Natural killer cell treated with Interleukin-12 subunit alpha and Interleukin-12 subunit beta and Interleukin-15 and Interleukin-18, amount 100 ng/mL, for 72 hours (primary cell): ENCODE data around the gene SEC23IP. TPM values are rescaled to one million over a fixed set of nuclear protein-coding genes. Genes with fewer than 3 reads are reported as not detected.
"Not testable (repeated sequence)": the region's sequence is repeated elsewhere in the genome, so short reads cannot be mapped to it uniquely, and the experiment has no call there.

Experiments
- ATAC-seq, 2 donors: fragments of 150-1000 bp; cut with Tn5 transposase in 1 of 2; sonication (Bioruptor Pico), chemical (Tn5 transposase) in 1 of 2; 2 replicates each; pipeline ENCODE4 v1.10.0; 2021
- DNase-seq: peaks from one replicate; pipeline ENCODE4 v3.0.0; 2022; ENCODE audit warnings: low spot score
- H3K27ac Mint-ChIP-seq, 2 donors: 1 replicate in 1 of 2; 2 replicates in 1 of 2; pipeline ENCODE4 v1.8.0; 2022; ENCODE audit warnings: mixed read lengths in 2 of 2, mild to moderate bottlenecking in 1 of 2, moderate library complexity in 1 of 2
- H3K27me3 Mint-ChIP-seq, 2 donors: 1 replicate in 1 of 2; 2 replicates in 1 of 2; pipeline ENCODE4 v1.8.0; 2022; ENCODE audit warnings: mixed read lengths in 2 of 2
- H3K36me3 Mint-ChIP-seq: one replicate; pipeline ENCODE4 v1.8.0; 2022; ENCODE audit warnings: mixed read lengths
- H3K4me1 Mint-ChIP-seq, 2 donors: 1 replicate in 1 of 2; 2 replicates in 1 of 2; pipeline ENCODE4 v1.8.0; 2022; ENCODE audit warnings: low read depth in 2 of 2, mixed read lengths in 2 of 2, mild to moderate bottlenecking in 1 of 2
- H3K4me3 Mint-ChIP-seq: one replicate; pipeline ENCODE4 v1.8.0; 2022; ENCODE audit warnings: mixed read lengths
- H3K9me3 Mint-ChIP-seq: 2 replicates; pipeline ENCODE4 v1.8.0; 2022; ENCODE audit warnings: mixed read lengths
- total RNA-seq, 2 donors: library from RNA; stranded (reverse); gene quantifications; one replicate each; pipeline ENCODE4 v1.2.3, GENCODE V29; 2022

Gene SEC23IP
- total RNA-seq, 2 donors from 2014 or later = 77.7 to 98.7 TPM

- H3K4me3 Mint-ChIP-seq = peak overlapping the region; percentile 96
- peaks cover 5% of the 10 kb centered on the region for H3K36me3 Mint-ChIP-seq
- peaks cover 41 to 44% of the 10 kb centered on the region in 2 donors for H3K4me1 Mint-ChIP-seq
- no peak for ATAC-seq
- peaks cover 0 to 2% of the 10 kb centered on the region in 2 donors for H3K27me3 Mint-ChIP-seq
- DNase-seq = no peak
- H3K27ac Mint-ChIP-seq = peak overlapping the region; percentile 91 to 93
- H3K9me3 Mint-ChIP-seq = no peaks in the 10 kb centered on the region
These were observed 544 bp downstream of the SEC23IP start for GRCh38 chr10:119893074-119893473.

- Mint-ChIP-seq H3K36me3 (peaks cover 13% of the 10 kb centered on the region), H3K27me3 (no peaks in the 10 kb centered on the region), H3K27ac (peak overlapping the region; percentile 91 to 93), H3K9me3 (no peaks in the 10 kb centered on the region), H3K4me3 (peak overlapping the region; percentile 96), H3K4me1 (peaks cover 42 to 52% of the 10 kb centered on the region in 2 donors)
- DNase-seq (no peak), ATAC-seq (no peak)
These were observed 1.4 kb downstream of the SEC23IP start for GRCh38 chr10:119893845-119894427.

GRCh38 chr10:119896061-119896655 is 3.6 kb downstream of the SEC23IP start:
- Mint-ChIP-seq H3K9me3 (no peaks in the 10 kb centered on the region), H3K27me3 (no peaks in the 10 kb centered on the region), H3K4me3 (peak overlapping the region; percentile 15), H3K27ac (peak overlapping the region; percentile 64 to 67), H3K4me1 (peaks cover 44 to 56% of the 10 kb centered on the region in 2 donors), H3K36me3 (peaks cover 14% of the 10 kb centered on the region)
- ATAC-seq (no peak), DNase-seq (no peak)

- H3K9me3 Mint-ChIP-seq = no peaks in the 10 kb centered on the region
- no peaks in the 10 kb centered on the region for H3K27me3 Mint-ChIP-seq
- H3K4me3 Mint-ChIP-seq = no peak overlapping the region
- DNase-seq (no peak), ATAC-seq (no peak)
- H3K27ac Mint-ChIP-seq = peak overlapping the region; percentile 64 to 67
- H3K4me1 Mint-ChIP-seq = peaks cover 42 to 54% of the 10 kb centered on the region in 2 donors
- H3K36me3 Mint-ChIP-seq = peaks cover 13% of the 10 kb centered on the region
These were observed 4.6 kb downstream of the SEC23IP start for GRCh38 chr10:119896937-119897770.

- H3K27ac Mint-ChIP-seq = peak overlapping the region in 1 of 2 donors; percentile 65
- no peaks in the 10 kb centered on the region for H3K27me3 Mint-ChIP-seq
- DNase-seq (no peak), ATAC-seq (no peak)
- H3K9me3 Mint-ChIP-seq = no peaks in the 10 kb centered on the region
- peaks cover 16% of the 10 kb centered on the region for H3K36me3 Mint-ChIP-seq
- peaks cover 38 to 50% of the 10 kb centered on the region in 2 donors for H3K4me1 Mint-ChIP-seq
- H3K4me3 Mint-ChIP-seq = no peak overlapping the region
These were observed 6.0 kb downstream of the SEC23IP start for GRCh38 chr10:119898577-119898976.

- H3K4me1 Mint-ChIP-seq = peaks cover under 1 to 2% of the 10 kb centered on the region in 2 donors
- H3K4me3 Mint-ChIP-seq = no peak overlapping the region
- no peaks in the 10 kb centered on the region for H3K9me3 Mint-ChIP-seq
- H3K27ac Mint-ChIP-seq = no peak overlapping the region
- DNase-seq (no peak), ATAC-seq (no peak)
- peaks cover 14% of the 10 kb centered on the region for H3K36me3 Mint-ChIP-seq
- H3K27me3 Mint-ChIP-seq = no peaks in the 10 kb centered on the region
These were observed 11.6 kb downstream of the SEC23IP start for GRCh38 chr10:119903946-119904666.

GRCh38 chr10:119907695-119908094 is 15.2 kb downstream of the SEC23IP start:
- H3K36me3 Mint-ChIP-seq = peaks cover 12% of the 10 kb centered on the region
- not testable (repeated sequence) for ATAC-seq, DNase-seq, H3K27ac Mint-ChIP-seq, H3K4me3 Mint-ChIP-seq, H3K4me1 Mint-ChIP-seq, H3K27me3 Mint-ChIP-seq, H3K9me3 Mint-ChIP-seq

- Mint-ChIP-seq H3K9me3 (no peaks in the 10 kb centered on the region), H3K4me1 (peaks cover 4 to 6% of the 10 kb centered on the region in 2 donors), H3K27ac (no peak overlapping the region), H3K36me3 (peaks cover 8% of the 10 kb centered on the region), H3K27me3 (no peaks in the 10 kb centered on the region), H3K4me3 (no peak overlapping the region)
- no peak for DNase-seq
- no peak for ATAC-seq
These were observed 15.6 kb downstream of the SEC23IP start for GRCh38 chr10:119908166-119908565.

GRCh38 chr10:119910689-119911088 is 18.2 kb downstream of the SEC23IP start:
- peaks cover under 1% of the 10 kb centered on the region for H3K36me3 Mint-ChIP-seq

GRCh38 chr10:119917777-119918176 is 25.2 kb downstream of the SEC23IP start:
- Mint-ChIP-seq H3K36me3 (peaks cover 31% of the 10 kb centered on the region), H3K9me3 (no peaks in the 10 kb centered on the region), H3K4me1 (peaks cover 21 to 22% of the 10 kb centered on the region in 2 donors), H3K27me3 (no peaks in the 10 kb centered on the region), H3K27ac (no peak overlapping the region), H3K4me3 (no peak overlapping the region)
- ATAC-seq (no peak), DNase-seq (no peak)

More at GRCh38 chr10:119910689-119911088, 18.2 kb downstream of the SEC23IP start:
- no peak overlapping the region for H3K27ac Mint-ChIP-seq
- no peaks in the 10 kb centered on the region for H3K9me3 Mint-ChIP-seq
- DNase-seq (no peak), ATAC-seq (no peak)
- no peak overlapping the region for H3K4me3 Mint-ChIP-seq
- H3K27me3 Mint-ChIP-seq = no peaks in the 10 kb centered on the region
- H3K4me1 Mint-ChIP-seq = peaks cover 6% of the 10 kb centered on the region in 2 donors

GRCh38 chr10:119919271-119919670 is 26.7 kb downstream of the SEC23IP start:
- Mint-ChIP-seq H3K27ac (peak overlapping the region; percentile 72 to 87), H3K4me1 (peaks cover 16 to 17% of the 10 kb centered on the region in 2 donors), H3K9me3 (no peaks in the 10 kb centered on the region), H3K4me3 (no peak overlapping the region), H3K36me3 (peaks cover 31% of the 10 kb centered on the region), H3K27me3 (no peaks in the 10 kb centered on the region)
- ATAC-seq (no peak), DNase-seq (no peak)

GRCh38 chr10:119919826-119920225 is 27.3 kb downstream of the SEC23IP start:
- H3K36me3 Mint-ChIP-seq = peaks cover 31% of the 10 kb centered on the region
- peak overlapping the region; percentile 72 to 87 for H3K27ac Mint-ChIP-seq
- DNase-seq (no peak), ATAC-seq (peak in 1 of 2 donors; percentile 55)
- H3K4me1 Mint-ChIP-seq = peaks cover 16 to 17% of the 10 kb centered on the region in 2 donors
- no peaks in the 10 kb centered on the region for H3K9me3 Mint-ChIP-seq
- peak overlapping the region; percentile 8 for H3K4me3 Mint-ChIP-seq
- H3K27me3 Mint-ChIP-seq = no peaks in the 10 kb centered on the region

- Mint-ChIP-seq H3K36me3 (peaks cover 28% of the 10 kb centered on the region), H3K27ac (no peak overlapping the region), H3K27me3 (no peaks in the 10 kb centered on the region), H3K4me3 (no peak overlapping the region), H3K9me3 (no peaks in the 10 kb centered on the region), H3K4me1 (no peaks in the 10 kb centered on the region)
- no peak for DNase-seq
- no peak for ATAC-seq
These were observed 35.9 kb downstream of the SEC23IP start for GRCh38 chr10:119928411-119928810.
